ENCODE results near the gene ERI2. TPM values are rescaled to one million over a fixed set of nuclear protein-coding genes. Genes with fewer than 3 reads are reported as not detected.

The ERI2 gene
- total and polyA plus RNA-seq, 2 of the 13 experiments (the other 11 are each of a cell fraction or from before 2014, with no cell fraction given) = 17.4 to 41.3 TPM

DNA sequence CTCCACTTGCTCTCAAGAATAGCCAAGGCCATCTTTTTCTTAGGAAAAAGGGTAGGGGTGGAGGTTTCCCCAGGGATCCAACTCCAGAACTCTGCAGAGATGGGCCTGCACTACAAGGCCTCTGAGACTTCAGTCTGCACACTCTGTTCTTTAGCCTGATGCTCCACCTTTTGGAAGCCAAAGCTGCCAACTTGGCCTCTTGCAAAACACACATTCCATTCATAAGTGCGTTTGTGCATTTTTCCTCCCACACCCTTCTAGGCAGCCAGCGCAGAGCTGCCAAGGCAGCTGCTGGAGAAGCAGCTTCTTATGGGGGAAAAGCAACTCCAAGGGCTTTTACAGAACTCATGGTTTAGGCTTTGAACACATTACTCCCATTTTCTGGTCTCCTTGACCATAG is 45.3 kb upstream of the ERI2 start (continued):
- TF ChIP-seq, protein P1, sequence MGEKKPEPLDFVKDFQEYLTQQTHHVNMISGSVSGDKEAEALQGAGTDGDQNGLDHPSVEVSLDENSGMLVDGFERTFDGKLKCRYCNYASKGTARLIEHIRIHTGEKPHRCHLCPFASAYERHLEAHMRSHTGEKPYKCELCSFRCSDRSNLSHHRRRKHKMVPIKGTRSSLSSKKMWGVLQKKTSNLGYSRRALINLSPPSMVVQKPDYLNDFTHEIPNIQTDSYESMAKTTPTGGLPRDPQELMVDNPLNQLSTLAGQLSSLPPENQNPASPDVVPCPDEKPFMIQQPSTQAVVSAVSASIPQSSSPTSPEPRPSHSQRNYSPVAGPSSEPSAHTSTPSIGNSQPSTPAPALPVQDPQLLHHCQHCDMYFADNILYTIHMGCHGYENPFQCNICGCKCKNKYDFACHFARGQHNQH (CRISPR knock-in tag; IDR thresholded peaks at IDR 0.05) = no peak
- TF ChIP-seq, protein P2, sequence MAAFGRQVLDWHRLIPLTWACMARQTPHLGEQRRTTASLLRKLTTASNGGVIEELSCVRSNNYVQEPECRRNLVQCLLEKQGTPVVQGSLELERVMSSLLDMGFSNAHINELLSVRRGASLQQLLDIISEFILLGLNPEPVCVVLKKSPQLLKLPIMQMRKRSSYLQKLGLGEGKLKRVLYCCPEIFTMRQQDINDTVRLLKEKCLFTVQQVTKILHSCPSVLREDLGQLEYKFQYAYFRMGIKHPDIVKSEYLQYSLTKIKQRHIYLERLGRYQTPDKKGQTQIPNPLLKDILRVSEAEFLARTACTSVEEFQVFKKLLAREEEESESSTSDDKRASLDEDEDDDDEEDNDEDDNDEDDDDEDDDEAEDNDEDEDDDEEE (CRISPR knock-in tag; IDR thresholded peaks at IDR 0.05) = no peak
- TF ChIP-seq ZFP36L2 (CRISPR knock-in tag; IDR thresholded peaks at IDR 0.05) = no peak
- TF ChIP-seq ZNF557 (CRISPR knock-in tag; IDR thresholded peaks at IDR 0.05) = peak; percentile 44; the same call in 1 of the 2 replicates
- TF ChIP-seq RAD21 (CRISPR knock-in tag; IDR thresholded peaks at IDR 0.05) = peak; percentile 22; the same call in 1 of the 2 replicates
- TF ChIP-seq, protein P3, sequence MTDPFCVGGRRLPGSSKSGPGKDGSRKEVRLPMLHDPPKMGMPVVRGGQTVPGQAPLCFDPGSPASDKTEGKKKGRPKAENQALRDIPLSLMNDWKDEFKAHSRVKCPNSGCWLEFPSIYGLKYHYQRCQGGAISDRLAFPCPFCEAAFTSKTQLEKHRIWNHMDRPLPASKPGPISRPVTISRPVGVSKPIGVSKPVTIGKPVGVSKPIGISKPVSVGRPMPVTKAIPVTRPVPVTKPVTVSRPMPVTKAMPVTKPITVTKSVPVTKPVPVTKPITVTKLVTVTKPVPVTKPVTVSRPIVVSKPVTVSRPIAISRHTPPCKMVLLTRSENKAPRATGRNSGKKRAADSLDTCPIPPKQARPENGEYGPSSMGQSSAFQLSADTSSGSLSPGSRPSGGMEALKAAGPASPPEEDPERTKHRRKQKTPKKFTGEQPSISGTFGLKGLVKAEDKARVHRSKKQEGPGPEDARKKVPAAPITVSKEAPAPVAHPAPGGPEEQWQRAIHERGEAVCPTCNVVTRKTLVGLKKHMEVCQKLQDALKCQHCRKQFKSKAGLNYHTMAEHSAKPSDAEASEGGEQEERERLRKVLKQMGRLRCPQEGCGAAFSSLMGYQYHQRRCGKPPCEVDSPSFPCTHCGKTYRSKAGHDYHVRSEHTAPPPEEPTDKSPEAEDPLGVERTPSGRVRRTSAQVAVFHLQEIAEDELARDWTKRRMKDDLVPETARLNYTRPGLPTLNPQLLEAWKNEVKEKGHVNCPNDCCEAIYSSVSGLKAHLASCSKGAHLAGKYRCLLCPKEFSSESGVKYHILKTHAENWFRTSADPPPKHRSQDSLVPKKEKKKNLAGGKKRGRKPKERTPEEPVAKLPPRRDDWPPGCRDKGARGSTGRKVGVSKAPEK (CRISPR knock-in tag; IDR thresholded peaks at IDR 0.05; ENCODE audit: borderline replicate concordance) = no peak
- no peak for TF ChIP-seq NFE2L1 (CRISPR knock-in tag; IDR thresholded peaks at IDR 0.05; ENCODE audit: borderline replicate concordance)
- no peak for TF ChIP-seq ZSCAN20 (CRISPR knock-in tag; IDR thresholded peaks at IDR 0.05; ENCODE audit: borderline replicate concordance)
- no peak for TF ChIP-seq ZNF792 (CRISPR knock-in tag; IDR thresholded peaks at IDR 0.05)
- no peak for TF ChIP-seq SMAD9 (CRISPR knock-in tag; IDR thresholded peaks at IDR 0.05)
- TF ChIP-seq PPARG (CRISPR knock-in tag; conservative IDR thresholded peaks at IDR 0.05) = no peak
- TF ChIP-seq EP300 (IDR thresholded peaks at IDR 0.05; ENCODE audit: low read depth in 2 of 2, low read length in 2 of 2) = peak in 1 of 2 experiments; percentile 17; a peak in 1 of 4 replicates
- no peak for TF ChIP-seq EP300 (CRISPR knock-in tag; IDR thresholded peaks at IDR 0.05; ENCODE audit: borderline replicate concordance)
- TF ChIP-seq CEBPB (IDR thresholded peaks at IDR 0.05; ENCODE audit: borderline replicate concordance, low read depth, low read length) = peak; percentile 68; the same call in 1 of the 2 replicates
- no peak for TF ChIP-seq ZSCAN31 (CRISPR knock-in tag; IDR thresholded peaks at IDR 0.05; ENCODE audit: low read depth)
- TF ChIP-seq ZNF34 (CRISPR knock-in tag; IDR thresholded peaks at IDR 0.05; ENCODE audit: borderline replicate concordance) = no peak
- no peak for TF ChIP-seq NPAS2 (CRISPR knock-in tag; IDR thresholded peaks at IDR 0.05; ENCODE audit: borderline replicate concordance)
- no peak for TF ChIP-seq CENPT (CRISPR knock-in tag; IDR thresholded peaks at IDR 0.05; ENCODE audit: low read depth)
- TF ChIP-seq, protein P4, sequence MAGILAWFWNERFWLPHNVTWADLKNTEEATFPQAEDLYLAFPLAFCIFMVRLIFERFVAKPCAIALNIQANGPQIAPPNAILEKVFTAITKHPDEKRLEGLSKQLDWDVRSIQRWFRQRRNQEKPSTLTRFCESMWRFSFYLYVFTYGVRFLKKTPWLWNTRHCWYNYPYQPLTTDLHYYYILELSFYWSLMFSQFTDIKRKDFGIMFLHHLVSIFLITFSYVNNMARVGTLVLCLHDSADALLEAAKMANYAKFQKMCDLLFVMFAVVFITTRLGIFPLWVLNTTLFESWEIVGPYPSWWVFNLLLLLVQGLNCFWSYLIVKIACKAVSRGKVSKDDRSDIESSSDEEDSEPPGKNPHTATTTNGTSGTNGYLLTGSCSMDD (CRISPR knock-in tag; IDR thresholded peaks at IDR 0.05) = no peak
- TF ChIP-seq ZNF235 (CRISPR knock-in tag; IDR thresholded peaks at IDR 0.05; ENCODE audit: borderline replicate concordance) = no peak

All from HepG2 (cell line).